Left ventricle myocardium superior (tissue), 1 donor: ENCODE results near the gene OCLN. TPM values are rescaled to one million over a fixed set of nuclear protein-coding genes. Genes with fewer than 3 reads are reported as not detected.
"Not testable (repeated sequence)": the region's sequence is repeated elsewhere in the genome, so short reads cannot be mapped to it uniquely, and the experiment has no call there.

ENCODE experiments used
- ATAC-seq: fragments of 200-7000 bp; cut with Tn5 transposase; one replicate; pipeline ENCODE4 v1.9.1; 2020; ENCODE audit warnings: mild to moderate bottlenecking, moderate library complexity
- DNase-seq: peaks from one replicate; pipeline ENCODE4 v3.0.0-alpha.2; 2020
- intact Hi-C: fragments of 100-400 bp; cut with micrococcal nuclease; formaldehyde crosslinking; loops from one replicate; pipeline ENCODE4 v1.11.0; 2022
- total RNA-seq: library from RNA; stranded (reverse); fragmentation: NEBNext Ultra II Directional; extraction: Animal tissue kit (Norgen Biotek cat#: 25700); gene quantifications from one replicate; pipeline ENCODE4 v1.2.1, GENCODE V29; 2021
- donor health status: DM: no; HTN: yes; CAD: no; lungs with severe emphysema.

OCLN gene
- total RNA-seq, 1 donor from 2014 or later: 1.6 TPM

DNA sequence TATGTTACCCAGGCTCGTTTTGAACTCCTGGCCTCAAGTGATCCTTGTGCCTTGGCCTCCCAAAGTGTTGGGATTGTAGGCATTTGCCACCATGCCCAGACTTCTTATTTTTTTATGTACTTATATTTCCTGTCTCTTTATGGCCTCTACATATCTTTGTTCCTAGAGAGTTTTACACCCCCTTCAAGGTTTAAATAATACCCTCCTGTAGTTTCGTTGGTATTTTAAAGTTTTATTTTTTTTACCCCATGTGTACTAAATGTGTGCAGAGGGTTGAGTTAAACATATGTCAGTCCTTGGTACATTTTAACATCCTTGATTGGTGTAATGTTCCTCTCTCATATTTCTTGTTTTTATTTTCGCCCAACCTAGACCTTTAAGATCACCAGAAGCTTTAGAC, 29.4 kb downstream of the OCLN start:
- no peak for DNase-seq
- intact Hi-C loops: no loop called here
- ATAC-seq: no peak

DNA sequence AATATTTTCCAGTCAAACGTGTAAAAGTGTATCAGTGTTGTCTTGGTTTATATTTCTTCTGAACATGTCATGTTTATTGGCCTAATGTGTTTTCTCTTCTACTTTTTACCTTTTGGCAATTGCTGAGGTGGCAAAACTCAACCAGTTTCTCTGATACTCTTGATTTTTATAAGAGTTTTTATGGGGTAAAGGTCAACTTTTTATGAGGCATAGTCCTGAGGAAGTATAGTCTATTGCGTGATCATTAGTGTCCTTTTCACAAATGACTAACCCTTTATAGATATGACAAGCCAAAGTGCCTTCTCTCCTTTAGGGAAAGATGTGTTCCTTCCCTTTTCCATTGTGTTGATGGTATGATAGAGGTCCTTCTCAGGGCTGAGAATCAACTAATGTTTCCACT, 32.9 kb downstream of the OCLN start:
- intact Hi-C loops: no loop called here
- no peak for ATAC-seq
- no peak for DNase-seq

DNA sequence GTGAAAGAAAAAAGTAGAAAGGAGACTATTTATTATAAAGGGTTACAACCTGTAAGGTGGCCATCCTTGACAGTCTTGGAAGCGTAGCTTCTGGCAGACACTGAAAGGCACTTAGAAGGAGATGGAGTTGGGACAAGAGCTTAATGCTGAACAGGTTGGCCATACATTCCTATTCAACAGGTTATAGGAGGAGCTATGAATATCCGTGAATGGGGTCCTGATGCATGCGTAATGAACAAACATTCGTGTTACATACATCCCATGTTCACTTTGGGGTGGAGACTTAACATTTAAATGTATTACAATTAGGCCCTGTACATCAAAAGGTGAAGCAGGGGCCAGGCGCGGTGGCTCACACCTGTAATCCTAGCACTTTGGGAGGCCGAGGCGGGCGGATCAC, 34.1 kb downstream of the OCLN start:
- ATAC-seq (no peak), DNase-seq (no peak)
- intact Hi-C loops: no loop called here

DNA sequence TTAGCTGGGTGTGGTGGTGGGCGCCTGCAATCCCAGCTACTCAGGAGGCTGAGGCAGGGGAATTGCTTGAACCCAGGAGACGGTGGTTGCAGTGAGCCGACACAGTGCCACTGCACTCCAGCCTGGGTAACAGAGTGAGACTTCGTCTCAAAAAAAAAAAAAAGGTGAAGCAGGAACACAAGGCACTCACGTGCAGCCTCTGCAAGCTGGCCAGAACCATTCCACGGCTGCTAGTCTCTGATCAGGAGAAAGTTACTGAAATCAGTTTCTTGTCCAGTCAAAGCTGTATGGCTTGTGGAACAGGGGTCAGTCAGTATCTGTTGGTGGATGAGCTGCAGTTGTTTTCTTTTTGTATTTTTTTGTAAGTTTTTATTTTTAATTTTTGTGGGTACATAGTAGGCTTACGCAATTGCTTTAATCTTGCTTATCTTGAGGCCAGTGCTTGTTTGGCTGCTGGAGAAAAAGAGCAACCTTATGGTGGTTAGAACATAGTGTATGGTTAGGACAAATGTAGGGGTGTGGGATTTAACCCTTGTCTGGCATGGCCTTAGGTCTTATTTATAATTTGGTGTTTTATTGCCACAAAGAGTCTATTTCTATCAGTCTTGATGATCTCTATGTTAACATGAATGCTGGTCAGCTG, 34.7 kb downstream of the OCLN start:
- ATAC-seq: no peak
- intact Hi-C loops: no loop called here
- no peak for DNase-seq

DNA sequence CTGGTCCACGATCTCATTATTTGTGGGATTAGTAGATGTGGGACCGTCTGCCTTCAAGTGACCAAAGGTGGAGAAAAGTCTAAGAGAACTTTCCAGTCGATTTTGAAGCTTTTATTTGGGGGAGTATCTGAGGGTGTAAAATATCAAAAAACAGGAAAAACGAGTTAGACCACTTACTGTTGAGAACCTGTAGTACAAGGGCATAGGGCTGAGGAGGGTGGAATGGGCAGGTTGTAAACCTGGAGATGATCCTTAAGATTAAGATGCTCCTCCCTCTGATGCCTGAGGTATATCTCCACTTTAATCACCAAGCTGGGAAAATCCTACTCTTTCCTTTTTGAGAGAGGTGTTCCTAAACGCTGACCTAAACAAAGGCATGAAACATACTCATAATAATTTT, 35.4 kb downstream of the OCLN start:
- no peak for DNase-seq
- ATAC-seq: no peak
- intact Hi-C loops: no loop called here

DNA sequence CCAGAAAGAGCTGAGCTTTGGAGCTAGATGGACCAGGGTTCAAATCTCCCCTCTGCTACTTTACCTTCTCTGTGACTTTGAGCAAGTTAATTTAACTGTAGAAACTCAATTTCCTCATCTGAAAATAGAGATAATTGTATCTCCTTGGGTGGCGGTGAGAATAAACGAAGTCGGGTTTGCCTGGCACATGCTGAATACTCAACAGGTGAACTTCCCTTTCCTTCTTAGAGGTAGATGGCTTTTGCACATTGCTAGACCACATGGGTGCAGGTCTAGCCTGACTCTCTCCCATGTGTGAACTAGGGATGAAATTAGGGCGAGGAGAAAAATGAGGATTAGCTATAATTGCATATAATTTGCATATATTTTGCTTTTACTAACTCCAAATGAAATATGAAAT, 36.0 kb downstream of the OCLN start:
- intact Hi-C loops: no loop called here
- DNase-seq: no peak
- ATAC-seq: no peak

DNA sequence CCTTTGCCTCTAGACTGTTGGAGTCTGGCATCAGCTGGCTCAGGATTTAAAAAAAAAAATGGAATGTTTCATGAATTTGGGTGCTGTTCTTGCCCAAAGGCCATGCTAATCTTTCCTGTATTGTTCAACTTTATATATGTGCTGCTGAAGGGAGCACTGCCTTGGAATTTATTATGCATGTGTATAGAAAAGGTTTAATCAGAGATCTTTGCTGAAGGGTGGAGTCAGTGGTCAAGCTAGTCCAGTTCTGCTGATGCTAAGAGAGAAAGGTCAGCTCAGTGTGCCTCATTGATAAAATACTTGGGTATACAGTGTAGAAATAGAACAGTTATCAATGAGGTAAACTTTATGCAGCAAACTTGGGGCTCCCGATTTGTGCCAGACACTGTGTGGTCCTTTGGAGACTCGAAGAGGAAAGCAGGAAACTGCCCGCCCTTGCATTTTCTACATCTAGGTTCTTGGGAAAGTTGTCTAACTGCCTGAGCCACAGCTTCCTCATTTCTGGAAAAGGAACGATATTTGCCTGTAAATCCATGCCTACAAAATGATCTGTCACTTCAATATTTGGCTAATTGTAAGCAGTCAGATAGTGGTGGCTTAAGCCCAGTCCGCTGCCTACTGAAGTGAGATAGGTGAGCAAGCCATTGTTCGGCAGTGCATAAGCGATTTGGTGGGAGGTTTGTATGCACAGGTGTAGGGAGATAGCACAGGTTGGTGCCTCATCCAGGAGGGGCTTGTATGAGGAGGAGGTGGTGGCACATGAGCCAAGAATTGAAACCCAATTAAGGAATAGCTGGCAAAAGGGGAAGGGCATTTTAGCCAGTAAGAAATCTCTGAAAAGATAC, 38.2 kb downstream of the OCLN start:
- DNase-seq: no peak
- ATAC-seq: no peak
- intact Hi-C loops: no loop called here

DNA sequence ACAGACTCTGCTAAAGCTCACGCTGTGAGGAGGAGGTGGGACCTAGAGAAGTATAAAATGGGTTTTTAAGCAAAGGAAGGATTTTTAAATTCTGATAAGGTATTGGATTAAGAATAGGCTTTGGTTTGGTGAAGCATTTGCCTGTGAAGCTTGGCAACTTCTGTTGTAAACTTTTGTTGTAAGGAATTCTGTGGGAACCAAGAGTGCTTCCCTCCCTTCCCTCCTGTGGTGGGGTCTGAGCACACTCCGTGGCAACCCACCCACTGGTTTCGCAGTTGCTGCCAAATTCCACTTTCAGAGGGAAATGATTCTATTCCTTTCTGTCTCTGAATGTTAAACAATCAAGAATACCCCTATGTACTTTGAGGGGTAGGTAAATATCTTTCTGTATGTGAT, 38.8 kb downstream of the OCLN start:
- no peak for ATAC-seq
- no peak for DNase-seq
- intact Hi-C loops: no loop called here

DNA sequence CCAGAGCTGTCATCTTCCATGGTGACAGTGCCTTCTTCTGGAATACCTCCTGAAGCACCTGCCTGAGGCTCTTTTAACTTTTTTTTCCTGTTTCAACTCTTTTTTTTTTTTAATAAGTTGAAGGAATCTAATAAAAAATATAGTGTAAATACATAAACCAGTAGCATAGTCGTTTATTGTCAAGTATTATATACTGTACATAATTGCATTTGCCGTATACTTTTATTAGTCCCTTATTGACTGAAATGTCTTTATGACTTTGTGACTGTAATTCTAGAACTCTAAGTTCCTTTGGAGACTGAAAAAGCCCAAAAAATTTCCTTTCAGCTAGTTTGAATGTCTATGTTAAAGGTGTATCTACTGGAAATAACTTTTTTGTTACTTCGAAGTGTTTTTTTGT, 45.3 kb downstream of the OCLN start:
- intact Hi-C loops, ATAC-seq, DNase-seq: not testable (repeated sequence)

DNA sequence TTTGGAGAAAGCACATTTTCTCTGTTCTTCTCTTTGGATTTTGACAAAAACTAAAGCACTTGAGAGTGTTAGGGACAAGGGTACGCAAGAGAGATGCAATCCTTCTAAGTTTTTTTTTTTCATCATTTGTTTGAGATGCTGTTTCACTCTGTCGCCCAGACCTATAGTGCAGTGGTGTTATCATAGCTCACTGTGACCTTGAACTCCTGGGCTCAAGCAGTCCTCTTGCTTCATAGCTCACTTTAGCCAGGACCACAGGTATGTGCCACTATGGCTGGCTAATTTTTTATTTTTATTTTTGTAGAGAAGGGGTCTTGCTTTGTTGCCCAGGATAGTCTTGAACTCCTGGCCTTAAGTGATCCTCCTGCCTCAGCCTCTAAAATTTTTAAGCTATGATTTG, 46.1 kb downstream of the OCLN start:
- ATAC-seq, DNase-seq, intact Hi-C loops: not testable (repeated sequence)

DNA sequence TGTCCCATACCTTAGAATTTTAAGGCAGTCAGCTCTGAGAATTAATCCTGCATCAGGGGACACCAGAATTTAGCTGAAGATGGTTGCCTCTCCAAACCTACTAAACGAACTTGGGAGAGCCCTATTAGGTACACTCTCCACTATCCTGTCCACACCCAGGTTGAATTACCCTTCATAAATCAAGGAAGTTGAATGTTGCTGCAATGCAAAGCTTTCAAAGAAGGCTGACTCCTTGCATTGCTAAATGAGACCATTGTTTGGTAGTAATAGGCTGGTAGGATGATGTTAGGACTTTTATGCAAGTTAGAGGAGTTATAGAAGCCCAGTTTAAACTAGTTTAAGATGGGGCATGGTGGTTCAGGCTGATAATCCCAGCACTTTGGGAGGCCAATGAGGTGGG, 48.8 kb downstream of the OCLN start:
- DNase-seq, intact Hi-C loops, ATAC-seq: not testable (repeated sequence)

DNA sequence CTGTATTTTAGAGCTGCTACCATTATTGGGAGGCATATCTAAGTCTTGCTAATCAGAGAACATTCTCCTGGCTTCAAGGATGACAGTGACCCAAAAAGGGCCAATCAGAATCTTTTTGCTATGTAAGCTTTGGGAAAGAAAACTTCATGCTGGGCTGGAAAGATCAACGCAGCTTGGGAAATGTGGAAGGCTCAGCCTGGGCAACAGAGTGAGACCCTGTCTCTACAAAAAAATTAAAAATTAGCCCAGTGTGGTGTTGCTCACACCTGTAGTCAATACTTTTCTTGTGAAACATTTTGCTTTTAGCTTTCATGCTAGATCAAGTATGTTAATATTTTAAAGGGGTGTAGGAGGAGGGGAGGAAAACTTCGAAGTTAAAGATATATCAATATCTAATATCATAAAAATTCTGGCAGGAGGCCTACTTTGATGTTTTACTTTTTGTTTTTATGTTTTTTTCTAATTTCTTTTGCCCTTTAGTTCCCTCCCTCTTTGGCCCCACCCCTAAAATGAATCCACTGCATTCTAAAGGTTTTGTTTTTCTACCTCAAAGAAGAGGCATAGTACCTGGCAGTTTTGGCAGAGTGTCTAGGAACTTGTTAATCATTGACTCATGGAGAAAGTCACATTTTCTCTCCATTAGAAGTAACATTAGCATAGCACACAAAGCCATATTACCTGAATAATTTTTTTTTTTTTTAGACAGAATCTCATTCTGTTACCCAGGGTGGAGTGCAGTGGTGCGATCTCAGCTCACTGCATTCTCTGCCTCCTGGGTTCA, 50.4 kb downstream of the OCLN start:
- ATAC-seq, DNase-seq, intact Hi-C loops: not testable (repeated sequence)

DNA sequence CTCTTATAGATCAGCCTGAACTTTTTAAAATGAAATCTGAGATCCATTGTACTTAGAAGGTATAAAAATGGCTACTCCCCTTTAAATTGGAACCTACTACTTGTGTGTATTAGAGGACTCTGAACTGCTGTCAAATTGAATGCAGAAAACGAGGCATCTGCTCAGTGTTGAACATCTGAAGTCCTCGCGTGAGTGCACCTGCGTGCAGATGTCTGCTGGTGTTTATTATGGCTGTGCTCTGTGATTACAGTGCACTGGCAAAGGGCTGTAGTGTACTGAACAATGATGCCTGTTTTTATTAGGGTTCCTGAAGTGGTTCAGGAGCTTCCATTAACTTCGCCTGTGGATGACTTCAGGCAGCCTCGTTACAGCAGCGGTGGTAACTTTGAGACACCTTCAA, 52.0 kb downstream of the OCLN start:
- intact Hi-C loops, DNase-seq, ATAC-seq: not testable (repeated sequence)

DNA sequence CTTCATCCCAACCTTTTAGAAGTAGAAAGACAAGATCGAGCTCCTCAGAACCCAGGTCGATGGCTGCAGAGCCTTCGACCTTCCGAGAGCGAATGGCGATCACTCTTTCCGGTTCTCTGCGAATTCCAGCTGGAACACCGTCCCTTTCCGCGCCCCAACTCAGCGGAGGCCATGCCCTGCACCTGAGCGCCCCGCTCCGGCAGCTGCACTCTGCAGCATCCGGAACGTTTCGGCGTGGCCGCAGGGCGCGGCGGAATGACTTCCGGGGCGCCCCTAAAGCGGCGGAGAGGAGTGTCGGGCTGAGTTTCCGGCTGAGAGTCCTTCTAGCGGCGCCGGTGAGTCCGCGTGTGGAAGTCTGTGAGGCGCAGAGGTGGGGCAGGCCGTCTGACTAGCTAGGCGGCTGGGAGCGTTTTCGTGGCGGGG, 67.3 kb downstream of the OCLN start, which contains the start of gene GTF2H2C:
Gene GTF2H2C (plus strand): TSS at position 284 of the 423 bp plus-strand sequence. CDS start 4,942 bp downstream, outside the sequence.
- ATAC-seq (peak; percentile 99), DNase-seq (peak; percentile 76)
- intact Hi-C loops: not testable (repeated sequence)

DNA sequence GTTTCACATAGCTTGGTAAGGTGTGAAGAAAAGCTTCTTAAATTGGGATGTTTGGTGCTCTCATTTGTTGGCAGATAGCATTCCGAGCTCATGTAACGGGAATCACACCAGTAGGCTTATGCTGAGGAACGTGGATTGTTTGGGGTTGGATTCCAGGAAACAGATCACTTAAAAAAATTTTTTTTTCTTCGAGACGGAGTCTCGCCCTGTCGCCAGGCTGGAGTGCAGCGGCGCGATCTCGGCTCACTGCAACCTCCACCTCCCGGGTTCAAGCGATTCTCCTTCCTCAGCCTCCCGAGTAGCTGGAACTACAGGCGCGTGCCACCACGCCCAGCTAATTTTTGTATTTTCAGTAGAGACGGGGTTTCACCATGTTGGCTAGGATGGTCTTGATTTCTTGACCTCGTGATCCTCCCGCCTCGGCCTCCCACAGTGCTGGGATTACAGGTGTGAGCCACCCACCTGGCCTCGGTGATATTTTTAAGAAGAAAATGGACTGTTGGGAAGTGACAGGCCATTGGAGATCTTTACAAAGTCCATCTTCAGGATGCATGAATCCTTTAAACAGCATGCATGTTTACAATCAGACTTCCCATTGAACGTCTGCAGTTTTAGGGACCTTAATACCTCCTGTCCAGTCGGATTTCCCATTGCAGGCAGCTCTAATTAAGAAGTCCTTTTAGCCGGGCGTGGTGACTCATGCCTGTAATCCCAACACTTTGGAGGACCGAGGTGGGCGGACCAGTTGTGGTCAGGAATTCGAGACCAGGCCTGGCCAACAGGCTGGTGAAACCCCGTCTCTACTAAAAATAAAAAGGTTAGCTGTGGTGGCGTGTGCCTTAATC, 68.2 kb downstream of the OCLN start:
- ATAC-seq: peak; percentile 24
- DNase-seq, intact Hi-C loops: not testable (repeated sequence)

DNA sequence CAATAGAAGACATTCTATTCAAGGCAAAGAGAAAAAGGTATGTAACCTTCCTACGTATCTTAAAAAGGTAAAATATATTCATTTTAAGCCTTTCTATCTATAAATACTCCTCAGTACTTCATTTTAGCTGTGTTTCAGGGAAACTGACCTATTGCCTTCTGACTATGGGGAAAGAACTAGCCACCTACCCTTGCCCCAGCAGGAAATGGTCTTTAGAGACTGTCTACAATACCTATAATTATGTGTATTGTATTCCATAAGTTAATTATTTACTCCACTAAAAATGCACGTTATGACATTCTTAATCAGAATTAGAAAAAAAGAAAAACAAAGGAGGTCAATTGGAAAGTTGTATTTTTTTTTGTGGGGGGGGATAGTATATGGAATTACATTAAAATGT, 73.6 kb downstream of the OCLN start:
- DNase-seq, ATAC-seq, intact Hi-C loops: not testable (repeated sequence)

DNA sequence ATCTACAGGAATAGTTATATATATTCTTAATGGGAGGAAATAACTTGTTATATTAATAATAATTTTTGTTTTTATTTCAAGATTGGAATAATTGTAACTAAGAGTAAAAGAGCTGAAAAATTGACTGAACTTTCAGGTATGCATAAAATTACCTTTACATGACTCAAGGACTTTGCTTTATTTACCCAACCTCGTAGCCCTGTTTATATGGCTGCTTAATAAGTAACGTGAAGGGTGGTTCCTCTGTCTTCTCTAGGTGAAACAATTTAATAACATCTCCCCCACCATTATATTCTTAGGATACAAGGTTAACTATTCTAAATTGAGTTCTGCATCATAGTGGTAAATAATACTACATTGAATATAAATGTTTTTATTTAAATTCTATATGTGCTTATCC, 75.5 kb downstream of the OCLN start:
- DNase-seq, ATAC-seq, intact Hi-C loops: not testable (repeated sequence)

DNA sequence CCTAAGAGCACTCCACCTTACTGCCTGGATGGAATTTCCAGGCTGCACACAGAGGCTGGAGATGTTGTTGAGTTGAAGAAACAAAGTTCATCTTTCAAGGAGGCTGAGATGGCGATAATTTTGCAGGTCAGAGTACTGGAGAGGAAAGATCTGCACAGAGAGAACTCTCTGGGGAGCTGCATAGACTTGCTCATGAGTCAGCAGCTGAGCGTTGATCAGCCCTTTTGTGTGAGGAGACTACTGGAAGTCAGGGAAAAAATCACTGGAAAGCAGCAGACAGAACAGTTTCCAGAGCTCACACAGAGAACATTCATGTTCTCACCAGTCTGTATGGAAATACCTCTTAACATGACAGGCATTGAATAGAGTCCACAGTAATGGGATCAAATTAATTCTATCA, 90.8 kb downstream of the OCLN start:
- DNase-seq, intact Hi-C loops, ATAC-seq: not testable (repeated sequence)
